ENCODE results near the gene TBC1D3B.
"Not testable (repeated sequence)": the region's sequence is repeated elsewhere in the genome, so short reads cannot be mapped to it uniquely, and the experiment has no call there.

TBC1D3B gene

DNA sequence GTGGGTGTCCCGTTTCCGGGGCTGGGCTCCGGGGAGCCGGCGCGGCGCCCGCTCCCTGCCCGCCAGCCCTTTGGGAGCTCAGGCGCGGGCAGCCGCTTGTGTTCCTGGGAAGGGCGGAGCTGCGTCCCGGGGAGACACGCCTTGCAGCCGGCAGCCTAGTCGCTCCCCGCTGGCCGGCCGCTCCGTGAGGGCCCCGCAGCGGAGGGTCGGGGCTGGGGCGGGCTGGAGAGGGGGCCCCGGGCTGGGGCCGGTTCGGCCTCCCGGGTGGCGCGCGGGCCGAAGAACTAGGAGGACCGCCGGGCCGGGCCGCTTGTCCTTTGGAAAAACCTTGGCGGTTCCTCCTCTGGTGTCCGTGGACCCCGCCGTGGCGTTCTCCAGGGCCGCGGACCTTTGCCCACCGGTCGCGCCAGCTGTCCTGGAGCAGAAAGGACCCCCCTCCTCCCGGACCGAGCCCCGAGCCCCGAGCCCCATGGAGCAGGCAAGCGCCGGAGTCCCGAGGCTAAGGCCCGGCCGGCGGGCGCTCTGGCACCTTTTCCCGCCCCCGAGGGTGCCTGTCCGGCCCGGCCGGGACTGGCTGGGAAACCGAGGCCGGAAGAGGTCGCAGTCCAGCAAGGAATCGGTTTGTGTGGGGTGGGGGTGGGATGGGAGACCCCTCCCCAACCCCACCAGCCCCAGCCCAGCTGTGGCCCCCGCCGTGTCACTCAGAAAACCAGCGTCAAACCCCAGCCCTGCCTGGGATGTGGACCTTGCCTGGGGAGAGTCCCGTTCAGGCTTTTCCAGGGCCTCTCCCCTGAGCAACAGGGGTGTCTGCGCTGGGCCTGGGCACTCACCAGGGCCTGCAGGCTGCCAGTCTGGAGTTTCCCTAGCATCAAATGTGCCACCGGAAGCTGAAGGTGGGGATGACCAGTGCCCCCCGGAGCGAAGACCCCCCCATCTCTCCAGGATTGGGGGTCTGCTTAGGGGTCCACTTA lies 6.8 kb upstream of the TBC1D3B start:
- peak; percentile 85 for DNase-seq (ENCODE audit: low read depth, low spot score)
- peak overlapping the region; percentile 63 for H3K4me3 ChIP-seq (ENCODE audit: low read depth, low read length)
- TF ChIP-seq, protein P1, sequence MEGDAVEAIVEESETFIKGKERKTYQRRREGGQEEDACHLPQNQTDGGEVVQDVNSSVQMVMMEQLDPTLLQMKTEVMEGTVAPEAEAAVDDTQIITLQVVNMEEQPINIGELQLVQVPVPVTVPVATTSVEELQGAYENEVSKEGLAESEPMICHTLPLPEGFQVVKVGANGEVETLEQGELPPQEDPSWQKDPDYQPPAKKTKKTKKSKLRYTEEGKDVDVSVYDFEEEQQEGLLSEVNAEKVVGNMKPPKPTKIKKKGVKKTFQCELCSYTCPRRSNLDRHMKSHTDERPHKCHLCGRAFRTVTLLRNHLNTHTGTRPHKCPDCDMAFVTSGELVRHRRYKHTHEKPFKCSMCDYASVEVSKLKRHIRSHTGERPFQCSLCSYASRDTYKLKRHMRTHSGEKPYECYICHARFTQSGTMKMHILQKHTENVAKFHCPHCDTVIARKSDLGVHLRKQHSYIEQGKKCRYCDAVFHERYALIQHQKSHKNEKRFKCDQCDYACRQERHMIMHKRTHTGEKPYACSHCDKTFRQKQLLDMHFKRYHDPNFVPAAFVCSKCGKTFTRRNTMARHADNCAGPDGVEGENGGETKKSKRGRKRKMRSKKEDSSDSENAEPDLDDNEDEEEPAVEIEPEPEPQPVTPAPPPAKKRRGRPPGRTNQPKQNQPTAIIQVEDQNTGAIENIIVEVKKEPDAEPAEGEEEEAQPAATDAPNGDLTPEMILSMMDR (IDR thresholded peaks at IDR 0.05; ENCODE audit: low read depth, low read length): no peak
- in situ Hi-C loops (cut with HindIII; ENCODE audit: low sequenced_read_pairs): no loop called here

DNA sequence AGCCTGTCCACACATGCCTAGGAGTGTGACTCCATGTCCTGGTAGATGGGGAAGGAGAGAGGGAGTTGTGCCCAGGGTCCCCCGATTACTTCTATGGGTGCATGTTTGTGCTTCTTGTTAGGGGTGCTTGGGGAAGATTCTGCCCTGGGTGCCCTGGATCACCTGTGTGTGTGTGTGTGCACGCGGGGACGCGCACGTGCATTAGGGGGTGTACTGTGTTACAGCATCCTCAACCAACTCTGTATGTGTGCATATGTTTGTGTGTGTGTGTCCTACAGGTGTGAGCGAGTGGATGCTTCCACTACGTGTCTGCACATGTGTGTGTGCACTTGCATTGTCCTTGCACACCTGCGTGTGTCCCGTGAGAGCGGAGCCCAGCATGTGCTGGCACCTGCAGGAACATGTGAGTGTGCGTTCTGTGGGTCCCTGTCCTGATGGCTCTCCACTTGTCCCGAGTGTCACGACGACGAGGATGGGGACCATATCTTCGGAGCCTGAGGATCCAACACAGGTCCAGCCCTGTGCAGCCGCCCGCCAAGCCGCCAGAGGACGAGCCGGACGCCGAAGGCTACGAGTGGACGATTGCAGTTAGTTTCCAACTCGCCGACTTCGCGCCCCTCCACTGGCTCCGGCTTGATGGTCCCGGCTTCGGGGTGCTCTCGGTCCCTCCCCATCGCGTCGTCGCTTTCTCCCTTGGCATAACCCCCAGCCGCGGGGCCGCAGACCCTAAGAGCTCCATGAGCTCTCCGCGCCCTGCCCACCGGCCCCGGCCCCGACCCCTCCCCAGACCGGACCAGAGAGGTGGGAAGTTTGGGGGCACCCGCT lies 6.0 kb upstream of the TBC1D3B start:
- TF ChIP-seq, protein P1 (IDR thresholded peaks at IDR 0.05; ENCODE audit: low read depth, low read length): peak; percentile 15
- in situ Hi-C loops (cut with HindIII; ENCODE audit: low sequenced_read_pairs): no loop called here
- DNase-seq (ENCODE audit: low read depth, low spot score): no peak
- H3K4me3 ChIP-seq (ENCODE audit: low read depth, low read length): peak overlapping the region; percentile 63

DNA sequence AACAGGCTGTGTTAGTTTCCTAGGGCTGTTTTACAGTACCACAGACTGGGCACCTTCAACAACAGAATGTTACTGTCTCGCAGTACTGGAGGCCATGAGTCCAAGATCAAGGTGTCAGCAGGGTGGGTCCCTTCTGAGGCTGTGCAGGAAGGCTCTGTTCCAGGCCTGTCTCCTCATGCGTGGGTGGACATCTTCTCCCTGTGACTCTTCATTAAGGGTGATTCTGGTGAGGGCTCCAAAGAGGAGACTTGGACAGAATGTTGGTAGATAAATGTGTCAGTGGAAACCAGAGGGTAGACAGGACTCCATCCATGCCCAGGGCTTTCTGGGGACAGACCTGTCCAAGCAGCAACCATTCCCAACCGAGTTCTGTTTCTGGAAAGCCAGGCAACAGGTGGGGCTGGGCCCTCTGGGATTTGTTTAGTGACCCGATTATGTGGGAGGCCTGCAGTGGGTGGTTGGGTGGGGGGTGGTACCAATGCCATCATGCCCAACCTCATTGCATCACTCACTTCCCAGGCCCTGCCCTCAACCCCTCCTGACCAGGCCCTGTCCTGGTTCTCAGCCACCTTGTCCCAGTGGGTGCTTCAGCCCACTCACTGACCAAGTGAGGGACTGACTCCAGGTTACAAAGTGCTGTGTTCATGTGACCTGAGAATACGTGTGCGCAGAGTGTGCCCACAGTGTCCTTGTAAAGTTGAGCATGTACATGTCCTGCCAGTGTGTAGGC lies 5.2 kb upstream of the TBC1D3B start:
- in situ Hi-C loops (cut with HindIII; ENCODE audit: low sequenced_read_pairs); H3K4me3 ChIP-seq (ENCODE audit: low read depth, low read length); DNase-seq (ENCODE audit: low read depth, low spot score): not testable (repeated sequence)

DNA sequence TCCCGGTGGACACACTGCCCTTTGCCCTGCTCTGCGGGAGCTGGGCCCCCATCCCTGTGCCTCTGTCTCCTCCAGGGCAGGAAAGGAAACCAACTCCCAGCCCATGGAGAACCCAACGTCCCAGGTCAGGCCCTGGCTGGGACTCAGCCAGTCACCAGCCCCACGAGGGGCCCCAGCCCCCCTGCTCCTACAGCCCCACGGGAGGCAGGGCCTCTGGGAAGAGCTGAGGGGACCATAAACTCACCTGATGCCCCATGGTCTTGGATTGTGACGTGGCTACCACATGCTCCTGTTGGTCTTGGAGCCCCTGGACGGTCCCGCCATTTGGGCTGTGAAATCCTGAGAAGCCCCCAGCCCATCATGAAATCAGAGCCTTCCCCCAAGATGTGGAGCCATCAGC lies 7.6 kb downstream of the TBC1D3B start:
- DNase-seq (ENCODE audit: low read depth, low spot score); H3K4me3 ChIP-seq (ENCODE audit: low read depth, low read length); in situ Hi-C loops (cut with HindIII; ENCODE audit: low sequenced_read_pairs): not testable (repeated sequence)

DNA sequence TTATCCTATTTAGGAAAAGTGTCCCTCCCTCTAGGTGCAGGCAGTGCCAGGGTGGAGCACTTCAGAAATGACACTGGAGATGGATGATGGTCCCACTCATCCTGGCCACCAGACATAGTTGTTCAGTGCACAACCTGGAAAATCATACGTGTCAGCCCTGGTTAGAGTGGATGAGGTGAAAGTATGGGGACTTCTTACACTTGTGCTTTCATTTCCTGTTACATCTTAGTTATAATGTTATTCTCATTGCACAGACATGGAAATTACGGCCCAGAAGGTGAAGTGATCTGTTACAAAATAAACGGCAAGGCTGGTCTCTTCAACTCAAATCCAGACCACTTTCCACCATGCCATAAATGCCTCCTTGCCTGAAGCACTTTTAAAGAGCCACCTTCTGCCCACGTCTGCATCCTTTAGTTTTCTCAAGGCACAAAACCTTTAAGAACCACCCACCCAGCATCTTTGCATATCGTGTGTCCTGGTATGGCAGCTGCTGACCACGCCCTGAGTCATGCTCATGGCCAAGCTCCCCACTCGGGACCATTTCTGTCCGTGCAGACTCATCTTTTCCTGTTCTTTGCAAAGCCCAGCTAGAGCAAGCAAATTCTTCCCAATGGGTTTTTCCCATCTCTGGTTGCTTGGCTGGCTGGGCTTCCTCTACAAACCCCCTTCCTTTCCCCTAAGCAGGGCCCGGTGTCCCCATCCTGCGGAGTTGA lies 22.4 kb downstream of the TBC1D3B start:
- DNase-seq (ENCODE audit: low read depth, low spot score): no peak
- H3K4me3 ChIP-seq (ENCODE audit: low read depth, low read length): no peak overlapping the region
- in situ Hi-C loops (cut with HindIII; ENCODE audit: low sequenced_read_pairs): no loop called here
- TF ChIP-seq, protein P1 (IDR thresholded peaks at IDR 0.05; ENCODE audit: low read depth, low read length): no peak

DNA sequence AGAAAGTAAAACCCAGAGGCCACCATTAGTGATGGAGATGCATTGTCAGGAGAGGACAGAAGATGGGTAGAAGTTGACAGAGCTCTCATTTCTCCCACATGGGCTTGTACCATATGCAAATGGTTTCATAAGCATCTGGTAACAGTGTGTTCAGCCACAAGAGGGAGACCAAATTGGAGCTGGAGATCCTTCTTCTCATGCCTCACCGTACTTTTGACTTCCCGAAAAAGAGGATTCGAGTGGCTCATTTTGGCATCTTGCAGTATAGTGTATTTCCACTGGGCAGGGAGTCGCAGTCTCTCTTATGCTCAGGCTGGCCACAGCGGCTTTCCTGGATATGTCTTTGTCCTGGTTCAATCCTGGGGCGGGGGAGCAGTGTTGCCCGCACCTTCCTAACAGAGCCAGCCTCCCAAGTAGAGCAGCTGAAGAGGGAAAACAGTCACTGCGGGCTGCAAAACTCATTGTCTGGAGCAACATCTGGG lies 23.8 kb downstream of the TBC1D3B start:
- H3K4me3 ChIP-seq (ENCODE audit: low read depth, low read length): no peak overlapping the region
- TF ChIP-seq, protein P1 (IDR thresholded peaks at IDR 0.05; ENCODE audit: low read depth, low read length): peak; percentile 13
- DNase-seq (ENCODE audit: low read depth, low spot score): no peak
- in situ Hi-C loops (cut with HindIII; ENCODE audit: low sequenced_read_pairs): no loop called here
